Stomach (tissue), 4 donors: Measurements from ENCODE around the gene ZNF516.

ENCODE experiments used
- POLR2A ChIP-seq, 4 donors: fragments of 450-650 bp; IDR thresholded peaks; one replicate each; pipeline ENCODE4 v1.6.1; 2016; ENCODE audit warnings: antibody characterized with exemption in 4 of 4, control low read depth in 2 of 4, mild to moderate bottlenecking in 1 of 4, moderate library complexity in 1 of 4
- TF ChIP-seq, protein P1 (sequence below), 7 experiments: fragments of 450-650 bp in 4 of 7; fragments of 200-600 bp in 3 of 7; sonication (generic) in 3 of 7; IDR thresholded peaks; one replicate each; pipeline ENCODE4 v1.5.1; 2016 to 2019; ENCODE audit warnings: antibody characterized with exemption in 7 of 7, control low read depth in 2 of 7, mild to moderate bottlenecking in 1 of 7

DNA sequence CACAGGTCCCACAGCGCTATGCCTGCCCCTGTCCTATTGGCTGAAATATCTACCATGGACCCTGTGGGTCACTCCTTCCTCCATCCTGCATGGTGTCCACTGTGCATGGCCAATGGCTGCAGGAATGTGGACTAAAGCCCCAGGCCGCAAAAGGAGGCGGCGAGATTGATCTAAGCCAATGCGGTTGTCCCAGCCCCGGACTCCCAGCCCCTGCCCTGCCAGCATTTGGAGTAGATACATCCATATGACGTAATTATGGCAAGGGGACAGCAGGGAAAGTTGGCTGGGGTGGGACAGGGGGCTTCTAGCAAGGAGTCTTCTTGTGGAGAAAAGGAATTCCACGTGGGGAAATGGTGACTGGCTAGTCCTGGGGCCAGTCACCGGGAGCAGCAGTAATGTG is 11.4 kb upstream of the ZNF516 start:
- TF ChIP-seq, protein P1, sequence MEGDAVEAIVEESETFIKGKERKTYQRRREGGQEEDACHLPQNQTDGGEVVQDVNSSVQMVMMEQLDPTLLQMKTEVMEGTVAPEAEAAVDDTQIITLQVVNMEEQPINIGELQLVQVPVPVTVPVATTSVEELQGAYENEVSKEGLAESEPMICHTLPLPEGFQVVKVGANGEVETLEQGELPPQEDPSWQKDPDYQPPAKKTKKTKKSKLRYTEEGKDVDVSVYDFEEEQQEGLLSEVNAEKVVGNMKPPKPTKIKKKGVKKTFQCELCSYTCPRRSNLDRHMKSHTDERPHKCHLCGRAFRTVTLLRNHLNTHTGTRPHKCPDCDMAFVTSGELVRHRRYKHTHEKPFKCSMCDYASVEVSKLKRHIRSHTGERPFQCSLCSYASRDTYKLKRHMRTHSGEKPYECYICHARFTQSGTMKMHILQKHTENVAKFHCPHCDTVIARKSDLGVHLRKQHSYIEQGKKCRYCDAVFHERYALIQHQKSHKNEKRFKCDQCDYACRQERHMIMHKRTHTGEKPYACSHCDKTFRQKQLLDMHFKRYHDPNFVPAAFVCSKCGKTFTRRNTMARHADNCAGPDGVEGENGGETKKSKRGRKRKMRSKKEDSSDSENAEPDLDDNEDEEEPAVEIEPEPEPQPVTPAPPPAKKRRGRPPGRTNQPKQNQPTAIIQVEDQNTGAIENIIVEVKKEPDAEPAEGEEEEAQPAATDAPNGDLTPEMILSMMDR (IDR thresholded peaks at IDR 0.05) = no peak
- no peak for TF ChIP-seq POLR2A (IDR thresholded peaks at IDR 0.05)
